PC-9 (cell line): Measurements from ENCODE around the gene MYLK. TPM values are rescaled to one million over a fixed set of nuclear protein-coding genes. Genes with fewer than 3 reads are reported as not detected.
A peak's percentile ranks its signal among the peaks of the same experiment; 100 is the strongest.

ENCODE experiments used
- BruUV-seq: library from RNA; stranded (reverse); fragments of 400-500 nt; replicated peaks from 2 replicates; lab custom pipeline; 2021; lab: Mats Ljungman, UMichigan
- CTCF ChIA-PET: fragments of 300-600 bp; sonication (Branson Sonifier 250); formaldehyde crosslinking; loops from one replicate; lab custom pipeline; 2022; ENCODE audit warnings: antibody characterized with exemption; lab: Charles Lee
- POLR2A ChIA-PET: fragments of 300-600 bp; sonication (Branson Sonifier 250); formaldehyde crosslinking; loops from one replicate; lab custom pipeline; 2022; ENCODE audit warnings: antibody characterized with exemption; ENCODE audit not compliant: unreplicated experiment; lab: Charles Lee
- DNase-seq, 2 experiments: peaks; one replicate each; pipeline versions ENCODE4 v3.0.0 to v3.0.0-alpha.2; 2015 to 2022; ENCODE audit warnings: mixed read lengths in 1 of 2
- H2AFZ ChIP-seq: fragments of 200-600 bp; sonication (generic); 2 replicates; pipeline ENCODE4 v1.8.1; 2017; ENCODE audit warnings: antibody characterized with exemption
- H3F3A ChIP-seq: fragments of 200-600 bp; sonication (generic); 2 replicates; pipeline ENCODE4 v1.8.1; 2017; ENCODE audit warnings: antibody characterized with exemption, mild to moderate bottlenecking, low read depth; ENCODE audit not compliant: insufficient read depth
- H3K27ac ChIP-seq: fragments of 200-600 bp; sonication (generic); 2 replicates; pipeline ENCODE4 v1.6.1; 2016; ENCODE audit warnings: mixed run types
- H3K27me3 ChIP-seq: fragments of 200-600 bp; sonication (generic); 2 replicates; pipeline ENCODE4 v1.6.1; 2016; ENCODE audit warnings: low read depth, mixed run types; ENCODE audit not compliant: insufficient read depth
- H3K36me3 ChIP-seq: fragments of 200-600 bp; sonication (generic); 2 replicates; pipeline ENCODE4 v1.6.1; 2016; ENCODE audit warnings: low read depth, mixed run types
- H3K4me1 ChIP-seq: fragments of 200-600 bp; sonication (generic); replicated peaks from 2 replicates; pipeline ENCODE4 v1.6.1; 2016; ENCODE audit warnings: mixed run types; ENCODE audit not compliant: insufficient read depth
- H3K4me2 ChIP-seq: fragments of 200-600 bp; sonication (generic); 2 replicates; pipeline ENCODE4 v1.6.1; 2017; ENCODE audit warnings: mixed run types
- H3K4me3 ChIP-seq: fragments of 200-600 bp; sonication (generic); 2 replicates; pipeline ENCODE4 v1.6.1; 2016; ENCODE audit warnings: mixed run types
- H3K79me2 ChIP-seq: fragments of 200-600 bp; sonication (generic); 2 replicates; pipeline ENCODE4 v1.6.1; 2017; ENCODE audit warnings: low read depth, mixed run types
- H3K9me2 ChIP-seq: fragments of 200-600 bp; sonication (generic); 2 replicates; pipeline ENCODE4 v1.8.1; 2017; ENCODE audit warnings: mild to moderate bottlenecking; ENCODE audit not compliant: insufficient read depth
- H3K9me3 ChIP-seq: fragments of 200-600 bp; sonication (generic); 2 replicates; pipeline ENCODE4 v1.8.1; 2016; ENCODE audit warnings: low read depth; ENCODE audit not compliant: insufficient read depth
- H4K20me1 ChIP-seq: fragments of 200-600 bp; sonication (generic); 2 replicates; pipeline ENCODE4 v1.8.1; 2017; ENCODE audit not compliant: insufficient read depth
- CTCF ChIP-seq: fragments of 200-600 bp; sonication (generic); conservative IDR thresholded peaks from 2 replicates; pipeline ENCODE4 v1.6.1; 2017; ENCODE audit warnings: mixed run types, antibody characterized with exemption, mild to moderate bottlenecking, moderate library complexity
- EZH2 ChIP-seq: fragments of 200-600 bp; sonication (generic); IDR thresholded peaks from 2 replicates; pipeline ENCODE4 v1.8.0; 2017; ENCODE audit warnings: antibody characterized with exemption, low read depth
- intact Hi-C: fragments of 100-400 bp; cut with micrococcal nuclease; formaldehyde crosslinking; loops from one replicate; pipeline ENCODE4 v1.10.0; 2022; ENCODE audit not compliant: unreplicated experiment
- total RNA-seq: library from RNA; stranded (reverse); gene quantifications from 2 replicates; pipeline ENCODE4 v1.2.3, GENCODE V29; 2021

MYLK gene
- total RNA-seq, 1 experiment from 2014 or later: 0.72 TPM

GRCh38 chr3:123642182-123642956 is 241.8 kb downstream of the MYLK start:
- no peaks in the 10 kb centered on the region for H3K9me2 ChIP-seq
- peak; percentile 77 to 78 for DNase-seq
- no peaks in the 10 kb centered on the region for H4K20me1 ChIP-seq
- H3K27me3 ChIP-seq: no peaks in the 10 kb centered on the region
- no peaks in the 10 kb centered on the region for H3K36me3 ChIP-seq
- no peak overlapping the region for H3K27ac ChIP-seq
- POLR2A ChIA-PET: no interaction called here
- H3F3A ChIP-seq: peaks cover 3% of the 10 kb centered on the region; the same call in 1 of the 2 replicates
- TF ChIP-seq EZH2 (no peak), CTCF (peak; percentile 92)
- no peak overlapping the region for H2AFZ ChIP-seq
- intact Hi-C loops: loop anchor here (1.0 kb wide), 1 partner anchor 58 kb away; no protein-coding TSS in a partner anchor
- H3K4me2 ChIP-seq: no peak overlapping the region
- H3K79me2 ChIP-seq: no peaks in the 10 kb centered on the region
- no TSS peak for BruUV-seq
- CTCF ChIA-PET: interaction anchor here (0.6 to 1.9 kb wide), 10 partner anchors 10 to 81 kb away, joined by 3 to 10 read pairs (median 4); partner anchors contain the start of gene HACD2
- H3K4me3 ChIP-seq: no peak overlapping the region
- H3K4me1 ChIP-seq: peaks cover 2% of the 10 kb centered on the region
- H3K9me3 ChIP-seq: no peaks in the 10 kb centered on the region

- no peak overlapping the region for H3K27ac ChIP-seq
- H3K27me3 ChIP-seq: no peaks in the 10 kb centered on the region
- DNase-seq: no peak
- no peaks in the 10 kb centered on the region for H3K9me3 ChIP-seq
- BruUV-seq: no TSS peak
- H3K36me3 ChIP-seq: no peaks in the 10 kb centered on the region
- H3K4me3 ChIP-seq: no peak overlapping the region
- ChIA-PET CTCF (interaction anchor here (0.6 to 1.9 kb wide), 6 partner anchors 35 to 299 kb away, joined by 3 to 6 read pairs (median 4); partner anchors contain the start of gene HACD2), POLR2A (interaction anchor here (0.6 kb wide), 1 partner anchor 1287 kb away, joined by 4 read pairs; no protein-coding TSS in a partner anchor)
- no peaks in the 10 kb centered on the region for H3K9me2 ChIP-seq
- no peak overlapping the region for H3K4me2 ChIP-seq
- H2AFZ ChIP-seq: no peak overlapping the region
- TF ChIP-seq EZH2: no peak
- TF ChIP-seq CTCF: no peak
- H3K4me1 ChIP-seq: peaks cover 11% of the 10 kb centered on the region
- intact Hi-C loops: no loop called here
- no peaks in the 10 kb centered on the region for H4K20me1 ChIP-seq
- no peaks in the 10 kb centered on the region for H3K79me2 ChIP-seq
- peaks cover 9% of the 10 kb centered on the region; the same call in 1 of the 2 replicates for H3F3A ChIP-seq
These were observed 242.6 kb downstream of the MYLK start for GRCh38 chr3:123641505-123641904.

- H3K4me1 ChIP-seq: peaks cover 17% of the 10 kb centered on the region
- H3K27ac ChIP-seq: no peak overlapping the region
- DNase-seq: no peak
- H4K20me1 ChIP-seq: no peaks in the 10 kb centered on the region
- BruUV-seq: no TSS peak
- H3K36me3 ChIP-seq: no peaks in the 10 kb centered on the region
- no peaks in the 10 kb centered on the region for H3K27me3 ChIP-seq
- TF ChIP-seq CTCF: no peak
- no peak for TF ChIP-seq EZH2
- H3F3A ChIP-seq: peaks cover 13% of the 10 kb centered on the region; the same call in 1 of the 2 replicates
- H2AFZ ChIP-seq: no peak overlapping the region
- POLR2A ChIA-PET: interaction anchor here (0.6 kb wide), 1 partner anchor 1288 kb away, joined by 4 read pairs; no protein-coding TSS in a partner anchor
- no peak overlapping the region for H3K4me2 ChIP-seq
- H3K9me2 ChIP-seq: no peaks in the 10 kb centered on the region
- no peaks in the 10 kb centered on the region for H3K79me2 ChIP-seq
- CTCF ChIA-PET: interaction anchor here (0.6 to 1.9 kb wide), 3 partner anchors 57 to 300 kb away, joined by 3 to 5 read pairs (median 4); partner anchors contain the start of gene HACD2
- no peaks in the 10 kb centered on the region for H3K9me3 ChIP-seq
- intact Hi-C loops: no loop called here
- H3K4me3 ChIP-seq: no peak overlapping the region
These were observed 243.2 kb downstream of the MYLK start for GRCh38 chr3:123640740-123641462.
